Erythroblast (primary cell): ENCODE results near the gene FBXL7.

Source experiments
- GATA1 ChIP-seq: IDR thresholded peaks from 2 replicates; pipeline ENCODE4 v1.6.1; 2011; ENCODE audit warnings: low read depth, mild to moderate bottlenecking, control low read depth, low read length, moderate library complexity
- POLR2A ChIP-seq: IDR thresholded peaks from 2 replicates; pipeline ENCODE4 v1.6.1; 2011; ENCODE audit warnings: mild to moderate bottlenecking, low read length

- no peak for TF ChIP-seq POLR2A
- no peak for TF ChIP-seq GATA1
Measured at GRCh38 chr5:15566306-15566705, 66.3 kb downstream of the FBXL7 start.
